GM19023 (cell line): ENCODE data around the gene MARCHF6.
A peak's percentile ranks its signal among the peaks of the same experiment; 100 is the strongest.
"Not testable (repeated sequence)": the region's sequence is repeated elsewhere in the genome, so short reads cannot be mapped to it uniquely, and the experiment has no call there.

Experiments
- ATAC-seq: cut with Tn5 transposase; IDR thresholded peaks from one replicate; pipeline ENCODE4 v1.9.1; 2021; ENCODE audit warnings: mild to moderate bottlenecking, moderate library complexity; ENCODE audit not compliant: unreplicated experiment

Gene MARCHF6

DNA sequence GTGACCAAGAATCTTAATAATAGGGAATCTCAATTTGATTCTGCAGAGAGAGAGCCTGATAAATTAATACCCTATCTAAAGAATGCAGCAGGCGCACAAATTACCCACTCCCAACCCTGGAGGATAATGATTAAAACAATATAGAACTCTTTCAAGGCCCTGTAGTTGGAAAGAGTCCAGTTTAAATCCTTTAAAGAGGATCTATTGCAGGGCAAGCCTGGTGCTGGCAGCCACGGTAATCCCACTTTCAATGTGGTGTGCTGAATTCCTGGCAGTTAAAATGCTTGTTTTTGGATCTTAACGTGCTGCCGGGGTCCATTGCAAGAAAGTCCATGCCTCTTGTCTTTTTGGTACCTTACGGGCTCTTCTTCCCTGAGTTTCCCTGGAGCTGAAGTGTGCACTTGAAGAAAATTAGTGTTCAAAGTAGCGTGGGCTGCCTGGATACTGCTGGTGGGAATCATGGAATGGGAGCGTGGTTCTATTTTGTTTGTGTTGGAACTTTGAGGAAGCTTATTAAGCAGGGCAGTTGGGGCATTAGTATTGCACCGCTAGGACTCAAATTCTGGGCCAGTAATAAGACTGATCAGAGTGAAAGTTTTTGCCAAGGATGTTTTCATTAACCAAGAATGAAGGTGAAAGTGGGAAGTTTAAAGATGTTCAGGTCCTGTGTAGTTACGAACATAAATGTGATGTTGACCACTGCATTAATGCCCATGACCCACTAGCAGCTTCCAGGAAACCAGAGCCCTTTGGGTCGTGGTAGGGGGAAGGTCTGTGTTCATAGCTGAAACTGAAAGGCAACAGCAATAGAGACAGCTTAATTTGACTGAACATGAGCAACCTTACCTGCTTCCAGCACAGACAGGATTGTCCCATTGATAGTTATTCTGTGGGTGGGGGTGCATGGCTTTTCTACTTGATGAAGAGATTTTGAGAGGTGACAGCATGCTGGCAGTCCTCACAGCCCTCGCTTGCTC is 20.8 kb downstream of the MARCHF6 start:
- peak; percentile 53 for ATAC-seq

GRCh38 chr5:10375146-10375545 is 21.7 kb downstream of the MARCHF6 start:
- not testable (repeated sequence) for ATAC-seq

DNA sequence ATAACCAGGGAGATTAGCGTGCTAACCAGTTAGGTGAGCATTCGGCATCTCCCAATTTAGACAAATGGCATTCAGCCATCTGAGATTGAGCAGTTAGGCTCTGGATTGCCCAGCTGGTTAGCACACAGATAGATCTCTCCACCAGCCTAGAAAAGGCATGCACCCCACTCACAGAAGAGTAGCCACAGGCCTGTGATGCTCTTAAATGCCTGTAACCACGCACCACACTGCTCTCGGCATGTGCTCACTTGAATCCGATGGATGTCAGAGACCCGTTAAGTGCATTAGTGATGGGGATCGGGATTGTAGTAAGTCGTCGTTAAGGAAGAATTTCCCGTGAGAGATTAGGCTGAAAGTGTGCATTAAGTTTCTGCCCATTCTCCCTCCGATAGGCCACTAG is 23.0 kb downstream of the MARCHF6 start:
- no peak for ATAC-seq

DNA sequence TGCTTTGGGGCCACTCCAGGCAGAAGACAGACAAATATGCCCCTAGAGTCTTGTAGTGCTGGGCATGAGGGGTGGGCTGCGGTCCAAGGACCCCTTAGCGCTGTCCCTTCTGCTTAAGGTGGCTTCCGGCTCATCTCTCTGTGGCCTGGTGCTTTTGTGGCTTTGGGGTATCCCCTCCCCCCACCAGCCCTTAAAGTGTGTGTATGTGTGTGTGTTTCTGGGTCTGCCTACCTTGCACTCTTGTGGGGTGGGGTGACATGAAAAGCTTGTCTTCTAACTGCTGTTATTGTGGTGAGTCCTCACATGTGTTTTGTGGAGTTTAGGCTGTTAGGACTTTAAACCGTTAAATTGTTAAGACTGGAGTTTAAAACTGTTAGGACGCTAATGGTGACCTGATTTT is 23.6 kb downstream of the MARCHF6 start:
- no peak for ATAC-seq

DNA sequence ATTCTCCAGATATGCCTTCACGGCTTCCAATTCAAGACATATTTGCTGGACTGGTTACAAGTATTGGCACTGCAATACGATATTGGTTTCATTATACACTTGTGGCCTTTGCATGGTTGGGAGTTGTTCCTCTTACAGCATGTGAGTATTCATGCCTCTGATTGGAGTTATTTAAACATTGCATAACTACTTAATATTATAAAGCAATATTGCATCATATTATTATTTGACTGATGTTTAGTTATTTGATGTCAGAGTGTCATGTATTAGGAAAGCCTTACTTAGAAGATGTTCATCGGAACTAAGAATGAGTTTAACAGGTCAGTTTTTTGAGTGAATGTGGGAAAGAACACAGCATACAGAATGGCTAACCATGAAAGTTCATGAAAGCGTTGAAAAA is 28.3 kb downstream of the MARCHF6 start:
- ATAC-seq, result no peak

- no peak for ATAC-seq
These were observed 31.0 kb downstream of the MARCHF6 start for GRCh38 chr5:10384483-10384882.

DNA sequence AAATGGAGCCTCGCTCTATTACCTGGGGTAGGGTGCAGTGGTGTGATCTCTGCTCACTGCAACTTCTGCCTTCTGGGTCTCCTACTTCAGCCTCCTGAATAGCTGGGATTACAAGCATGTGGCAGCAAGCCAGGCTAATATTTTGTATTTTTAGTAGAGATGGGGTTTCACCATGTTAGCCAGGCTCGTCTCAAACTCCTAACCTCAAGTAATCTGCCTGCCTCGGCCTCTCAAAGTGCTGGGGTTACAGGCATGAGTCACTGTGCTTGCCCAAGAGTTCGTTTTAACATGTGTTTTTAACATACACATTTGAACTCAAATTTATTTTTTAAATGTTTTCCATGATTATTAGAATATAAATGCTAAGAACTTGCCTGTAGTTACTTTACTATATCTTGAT is 34.2 kb downstream of the MARCHF6 start:
- ATAC-seq, result no peak

DNA sequence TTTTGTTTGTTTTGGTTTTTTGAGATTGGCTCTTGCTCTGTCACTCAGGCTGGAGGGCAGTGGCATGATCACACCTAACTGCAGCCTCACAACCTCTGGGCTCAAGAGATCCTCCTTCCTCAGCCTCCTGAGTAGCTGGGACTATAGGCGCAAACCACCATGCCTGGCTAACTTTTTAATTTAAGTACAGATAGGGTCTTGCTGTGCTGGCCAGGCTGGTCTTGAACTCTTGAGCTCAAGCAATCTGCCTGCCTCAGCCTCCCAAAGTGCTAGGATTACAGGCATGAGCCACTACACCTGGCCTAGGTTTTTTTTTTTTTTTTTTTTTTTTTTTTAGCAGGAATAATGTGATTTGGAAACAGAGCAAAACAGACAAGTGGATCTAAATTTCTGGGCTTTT is 37.6 kb downstream of the MARCHF6 start:
- no peak for ATAC-seq

DNA sequence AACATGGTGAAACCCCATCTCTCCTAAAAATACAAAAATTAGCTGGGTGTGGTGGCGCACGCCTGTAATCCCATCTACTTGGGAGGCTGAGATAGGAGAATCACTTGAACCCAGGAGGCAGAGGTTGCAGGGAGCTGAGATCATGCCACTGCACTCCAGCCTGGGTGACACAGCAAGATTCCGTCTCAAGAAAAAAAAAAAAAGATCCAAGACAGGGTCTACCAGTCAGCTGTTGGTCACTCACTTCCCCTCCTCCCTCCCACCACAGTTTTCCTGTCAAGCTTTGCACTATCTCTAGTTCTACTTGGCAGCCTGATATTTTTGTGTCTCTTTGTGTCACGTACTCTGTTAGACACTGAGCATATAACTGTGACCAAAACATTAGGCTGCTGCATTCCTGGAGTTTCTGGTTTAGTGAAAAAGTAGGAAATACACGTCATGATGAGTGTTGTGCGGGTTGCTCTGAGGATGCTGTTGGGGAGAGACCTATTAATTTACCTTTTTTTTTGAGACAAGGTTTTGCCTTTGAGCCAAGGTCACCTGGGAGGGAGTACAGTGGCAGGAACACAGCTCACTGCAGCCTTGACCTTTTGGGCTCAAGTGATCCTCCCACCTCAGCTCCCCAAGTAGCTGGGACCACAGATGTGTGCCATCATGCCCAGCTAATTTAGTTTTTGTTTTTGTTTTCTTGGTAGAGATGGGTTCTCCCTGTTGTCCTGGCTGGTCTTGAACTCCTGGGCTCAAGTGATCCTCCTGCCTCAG is 39.3 kb downstream of the MARCHF6 start:
- ATAC-seq, result not testable (repeated sequence)

- no peak for ATAC-seq
These were observed 40.0 kb downstream of the MARCHF6 start for GRCh38 chr5:10393491-10393890.

GRCh38 chr5:10396552-10396951 is 43.1 kb downstream of the MARCHF6 start:
- ATAC-seq, result no peak

DNA sequence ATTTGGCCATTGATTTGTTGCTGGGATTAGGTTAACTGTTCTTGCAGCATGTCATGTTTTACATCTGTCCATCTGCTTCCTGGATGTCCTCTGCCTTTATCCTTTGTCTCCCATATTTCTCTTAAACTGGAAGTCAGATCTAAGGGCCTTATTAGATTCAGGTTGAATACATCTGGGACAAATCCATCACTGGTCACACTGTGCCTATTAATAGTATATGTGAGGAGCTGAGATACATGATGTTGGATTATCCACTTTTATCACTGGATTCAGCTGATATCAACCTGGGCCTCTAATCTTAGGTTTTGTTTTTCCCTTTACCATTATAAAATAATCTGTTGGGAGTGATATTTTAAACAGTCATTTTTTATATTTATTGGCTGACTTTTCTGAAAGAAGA is 46.3 kb downstream of the MARCHF6 start:
- no peak for ATAC-seq

- ATAC-seq, result no peak
These were observed 46.9 kb downstream of the MARCHF6 start for GRCh38 chr5:10400411-10400810.

GRCh38 chr5:10400831-10401230 is 47.3 kb downstream of the MARCHF6 start:
- ATAC-seq, result no peak

DNA sequence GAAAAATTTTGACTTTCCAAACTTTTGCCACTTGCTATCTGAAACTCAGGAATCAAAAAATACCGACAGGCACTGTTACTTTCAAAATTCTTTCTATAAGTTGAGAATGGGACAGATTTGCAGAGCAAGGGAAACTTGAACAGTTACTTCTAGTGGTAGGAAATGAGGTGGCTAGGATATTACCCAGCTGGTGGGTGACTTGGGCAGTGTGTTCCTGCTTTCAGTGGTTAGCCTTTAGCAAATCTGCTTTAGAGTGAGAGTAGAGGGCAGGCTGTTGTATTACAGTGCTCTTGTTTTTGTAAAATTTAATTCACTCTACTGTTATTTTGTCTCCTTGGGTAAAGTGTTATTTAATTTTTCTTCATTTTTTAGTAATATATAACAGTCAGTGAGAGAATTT is 48.0 kb downstream of the MARCHF6 start:
- ATAC-seq, result peak; percentile 76
